Measurements from ENCODE around the gene AHNAK.

AHNAK gene

DNA sequence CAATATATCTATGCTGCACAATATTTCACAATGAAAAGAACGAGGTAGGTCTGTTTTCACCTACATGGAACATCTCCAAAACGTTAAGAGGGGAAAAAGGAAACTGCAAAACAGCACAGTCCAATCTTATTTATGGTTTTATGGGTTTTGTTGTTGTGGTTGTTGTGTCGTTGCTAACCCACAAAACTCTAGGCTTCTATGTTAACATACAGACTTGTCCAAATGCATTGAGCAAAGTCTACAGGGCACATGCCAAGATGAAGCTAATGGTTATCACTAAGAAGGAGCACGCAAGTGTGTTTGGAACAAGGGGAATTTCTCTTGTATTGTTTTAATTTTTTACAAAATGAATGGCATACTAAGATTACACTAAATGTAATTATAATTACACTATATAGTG is 48.6 kb downstream of the AHNAK start:
- TF ChIP-seq, protein P1, sequence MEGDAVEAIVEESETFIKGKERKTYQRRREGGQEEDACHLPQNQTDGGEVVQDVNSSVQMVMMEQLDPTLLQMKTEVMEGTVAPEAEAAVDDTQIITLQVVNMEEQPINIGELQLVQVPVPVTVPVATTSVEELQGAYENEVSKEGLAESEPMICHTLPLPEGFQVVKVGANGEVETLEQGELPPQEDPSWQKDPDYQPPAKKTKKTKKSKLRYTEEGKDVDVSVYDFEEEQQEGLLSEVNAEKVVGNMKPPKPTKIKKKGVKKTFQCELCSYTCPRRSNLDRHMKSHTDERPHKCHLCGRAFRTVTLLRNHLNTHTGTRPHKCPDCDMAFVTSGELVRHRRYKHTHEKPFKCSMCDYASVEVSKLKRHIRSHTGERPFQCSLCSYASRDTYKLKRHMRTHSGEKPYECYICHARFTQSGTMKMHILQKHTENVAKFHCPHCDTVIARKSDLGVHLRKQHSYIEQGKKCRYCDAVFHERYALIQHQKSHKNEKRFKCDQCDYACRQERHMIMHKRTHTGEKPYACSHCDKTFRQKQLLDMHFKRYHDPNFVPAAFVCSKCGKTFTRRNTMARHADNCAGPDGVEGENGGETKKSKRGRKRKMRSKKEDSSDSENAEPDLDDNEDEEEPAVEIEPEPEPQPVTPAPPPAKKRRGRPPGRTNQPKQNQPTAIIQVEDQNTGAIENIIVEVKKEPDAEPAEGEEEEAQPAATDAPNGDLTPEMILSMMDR (IDR thresholded peaks at IDR 0.05): no peak
- DNase-seq: no peak
- Histone ChIP-seq H3K4me1 (peaks cover 0 to 29% (median 16%) of the 10 kb centered on the region in 4 donors), H3K27me3 (no peaks in the 10 kb centered on the region), H3K36me3 (no peaks in the 10 kb centered on the region), H3K4me3 (no peak overlapping the region), H3K27ac (no peak overlapping the region), H3K9me3 (no peaks in the 10 kb centered on the region)
- intact Hi-C loops (cut with DNase I; ENCODE audit: low total_unique reads): no loop called here

DNA sequence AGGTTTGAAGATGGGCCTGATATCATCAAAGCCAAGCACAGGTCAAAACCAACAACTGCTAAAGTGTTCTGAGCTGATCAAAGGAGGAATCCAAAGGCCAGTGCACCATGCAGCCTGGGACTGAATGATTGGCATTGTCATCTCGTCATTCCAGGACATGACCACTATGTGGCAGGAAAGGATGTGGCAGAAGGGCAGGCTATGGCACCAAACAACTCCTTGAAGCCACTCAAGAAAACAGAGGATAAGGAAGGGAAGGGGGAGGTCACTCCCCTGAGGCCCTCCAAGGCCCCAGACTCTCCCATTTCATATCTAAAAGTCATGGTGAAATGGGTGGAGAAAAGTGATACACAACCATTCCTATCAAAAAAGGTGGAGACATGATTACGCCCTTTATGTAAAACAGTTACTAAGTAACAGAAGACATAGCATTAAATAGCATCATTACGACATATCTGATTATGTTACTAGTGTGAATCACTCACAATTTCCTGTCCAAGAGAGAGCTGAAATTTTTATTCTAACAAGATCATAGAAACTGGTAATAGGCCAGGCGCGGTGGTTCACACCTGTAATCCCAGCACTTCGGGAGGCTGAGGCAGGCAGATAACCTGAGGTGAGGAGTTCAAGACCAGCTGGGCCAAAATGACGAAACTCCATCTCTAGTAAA is 49.3 kb downstream of the AHNAK start:
- intact Hi-C loops (cut with DNase I; ENCODE audit: low total_unique reads): no loop called here
- TF ChIP-seq, protein P1 (IDR thresholded peaks at IDR 0.05): peak; percentile 28 to 46
- peaks cover 0 to 24% (median 16%) of the 10 kb centered on the region in 4 donors for H3K4me1 ChIP-seq
- peak in 1 of 2 donors; percentile 37 for DNase-seq
- H3K4me3 ChIP-seq: no peak overlapping the region
- H3K27ac ChIP-seq: no peak overlapping the region
- no peaks in the 10 kb centered on the region for H3K27me3 ChIP-seq
- H3K36me3 ChIP-seq: no peaks in the 10 kb centered on the region
- no peaks in the 10 kb centered on the region for H3K9me3 ChIP-seq

DNA sequence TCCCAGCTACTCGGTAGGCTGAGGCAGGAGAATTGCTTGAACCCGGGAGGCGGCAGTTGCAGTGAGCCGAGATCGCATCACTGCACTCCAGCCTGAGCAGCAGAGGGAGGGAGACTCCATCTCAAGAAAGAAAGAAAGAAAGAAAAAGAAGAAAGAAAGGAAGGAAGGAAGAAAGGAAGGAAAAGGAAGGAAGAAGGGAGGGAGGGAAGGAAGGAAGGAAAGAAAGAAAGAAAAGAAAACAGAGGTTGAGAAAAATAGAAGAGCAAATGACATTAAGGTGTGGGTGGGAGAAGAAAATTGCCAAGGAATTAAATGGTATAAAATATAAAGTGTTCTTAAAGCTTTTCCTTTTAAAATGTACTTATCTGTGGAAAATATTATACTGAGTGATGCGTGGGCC is 49.9 kb downstream of the AHNAK start:
- Histone ChIP-seq H3K27me3 (no peaks in the 10 kb centered on the region), H3K36me3 (no peaks in the 10 kb centered on the region), H3K4me1 (peaks cover 0 to 20% (median 10%) of the 10 kb centered on the region in 4 donors), H3K27ac (no peak overlapping the region), H3K4me3 (no peak overlapping the region), H3K9me3 (no peaks in the 10 kb centered on the region)
- TF ChIP-seq, protein P1 (IDR thresholded peaks at IDR 0.05): no peak
- DNase-seq: no peak
- intact Hi-C loops (cut with DNase I; ENCODE audit: low total_unique reads): no loop called here

DNA sequence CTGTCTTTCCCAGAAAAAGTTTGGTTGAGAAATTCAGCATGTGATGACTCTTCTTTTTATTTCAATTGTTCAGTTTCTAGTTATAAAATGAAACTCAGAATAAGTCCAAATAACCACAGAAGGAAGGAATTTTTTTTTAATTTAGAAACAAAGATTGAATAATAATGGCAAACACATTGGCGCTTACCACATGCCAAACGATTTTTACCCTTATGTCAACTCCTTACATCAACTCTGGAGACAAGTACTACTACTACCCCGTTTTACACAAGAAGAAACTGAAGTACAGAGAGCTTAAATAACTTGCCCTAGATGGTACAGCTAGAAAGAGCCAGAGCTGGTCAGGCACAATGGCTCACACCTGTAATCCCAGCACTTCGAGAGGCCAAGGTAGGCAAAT is 52.4 kb downstream of the AHNAK start:
- TF ChIP-seq, protein P1 (IDR thresholded peaks at IDR 0.05): no peak
- no peak overlapping the region for H3K4me3 ChIP-seq
- H3K27me3 ChIP-seq: no peaks in the 10 kb centered on the region
- H3K36me3 ChIP-seq: peaks cover 0 to 8% (median 0%) of the 10 kb centered on the region in 3 donors
- peaks cover 0 to 7% (median under 1%) of the 10 kb centered on the region in 4 donors for H3K4me1 ChIP-seq
- no peaks in the 10 kb centered on the region for H3K9me3 ChIP-seq
- intact Hi-C loops (cut with DNase I; ENCODE audit: low total_unique reads): no loop called here
- no peak for DNase-seq
- no peak overlapping the region for H3K27ac ChIP-seq

DNA sequence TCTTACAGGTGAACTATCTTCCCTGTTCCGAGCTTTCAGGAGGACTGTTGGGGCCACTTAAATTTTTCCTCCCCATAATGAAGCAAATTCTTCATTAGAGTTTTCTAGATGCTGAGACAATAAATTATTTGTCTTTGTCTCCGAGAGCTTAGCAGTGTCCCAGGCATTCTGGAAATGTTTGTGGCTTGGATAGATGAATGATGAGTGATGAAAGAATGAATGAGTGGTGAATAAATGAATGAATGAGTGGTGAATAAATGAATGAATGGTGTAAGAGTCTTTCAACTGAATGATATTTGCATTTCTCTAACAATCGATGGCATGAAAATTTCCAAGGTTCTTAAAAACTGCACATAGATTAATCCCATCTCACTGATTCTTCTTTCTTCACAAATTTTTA is 52.8 kb downstream of the AHNAK start:
- TF ChIP-seq, protein P1 (IDR thresholded peaks at IDR 0.05): no peak
- H3K27ac ChIP-seq: no peak overlapping the region
- intact Hi-C loops (cut with DNase I; ENCODE audit: low total_unique reads): no loop called here

More for the DNA sequence above, 52.8 kb downstream of the AHNAK start:
- Histone ChIP-seq H3K27me3 (no peaks in the 10 kb centered on the region), H3K4me3 (no peak overlapping the region), H3K4me1 (peaks cover 0 to 4% (median 0%) of the 10 kb centered on the region in 4 donors), H3K9me3 (no peaks in the 10 kb centered on the region), H3K36me3 (peaks cover 0 to 8% (median 0%) of the 10 kb centered on the region in 3 donors)
- no peak for DNase-seq
